Mucosa of gallbladder (tissue), 1 donor: ENCODE results near the gene KAT6B. TPM values are rescaled to one million over a fixed set of nuclear protein-coding genes. Genes with fewer than 3 reads are reported as not detected.

Experiments used
- DNase-seq: peaks from one replicate; pipeline ENCODE4 v3.0.0-alpha.2; 2020; ENCODE audit warnings: low spot score
- total RNA-seq: library from RNA; stranded (reverse); gene quantifications from one replicate; pipeline ENCODE4 v1.2.1, GENCODE V29; 2021
- donor health status: DM: no; HTN: no; CAD: no.

Gene KAT6B
- total RNA-seq, 1 donor from 2014 or later = 33.0 TPM

- DNase-seq = no peak
Observed at GRCh38 chr10:74953214-74953613, 126.8 kb downstream of the KAT6B start.

GRCh38 chr10:74955796-74956195 is 129.4 kb downstream of the KAT6B start:
- DNase-seq = no peak

GRCh38 chr10:74956555-74957111 is 130.2 kb downstream of the KAT6B start:
- no peak for DNase-seq

- no peak for DNase-seq
Observed at GRCh38 chr10:74957285-74957961, 131.0 kb downstream of the KAT6B start.

- no peak for DNase-seq
Observed at GRCh38 chr10:74958316-74958715, 131.9 kb downstream of the KAT6B start.

GRCh38 chr10:74960670-74961069 is 134.3 kb downstream of the KAT6B start:
- DNase-seq = no peak

- DNase-seq = no peak
Observed at GRCh38 chr10:74962517-74962916, 136.1 kb downstream of the KAT6B start.

GRCh38 chr10:74963549-74963948 is 137.1 kb downstream of the KAT6B start:
- DNase-seq = no peak

- no peak for DNase-seq
Observed at GRCh38 chr10:74967911-74968666, 141.7 kb downstream of the KAT6B start.

- DNase-seq = no peak
Observed at GRCh38 chr10:74968667-74969061, 142.3 kb downstream of the KAT6B start.

GRCh38 chr10:74969093-74969492 is 142.7 kb downstream of the KAT6B start:
- DNase-seq = no peak

GRCh38 chr10:74969530-74969929 is 143.1 kb downstream of the KAT6B start:
- DNase-seq = no peak

- no peak for DNase-seq
Observed at GRCh38 chr10:74973741-74974392, 147.5 kb downstream of the KAT6B start.

- no peak for DNase-seq
Observed at GRCh38 chr10:74975758-74976157, 149.4 kb downstream of the KAT6B start.

- DNase-seq = no peak
Observed at GRCh38 chr10:74976565-74976964, 150.2 kb downstream of the KAT6B start.

GRCh38 chr10:74977072-74977471 is 150.7 kb downstream of the KAT6B start:
- no peak for DNase-seq

GRCh38 chr10:74977913-74978847 is 151.8 kb downstream of the KAT6B start:
- DNase-seq = no peak

- no peak for DNase-seq
Observed at GRCh38 chr10:74981831-74982633, 155.6 kb downstream of the KAT6B start.

GRCh38 chr10:74982634-74982982 is 156.2 kb downstream of the KAT6B start:
- DNase-seq = no peak

GRCh38 chr10:74983383-74983782 is 157.0 kb downstream of the KAT6B start:
- DNase-seq = no peak
